HepG2 (cell line): ENCODE data around the gene CA14. TPM values are rescaled to one million over a fixed set of nuclear protein-coding genes. Genes with fewer than 3 reads are reported as not detected.

Source experiments
- BCL3 ChIP-seq: sonication (generic); formaldehyde crosslinking; IDR thresholded peaks from 2 replicates; pipeline ENCODE4 v1.5.1; 2020; ENCODE audit warnings: mild to moderate bottlenecking, missing genetic modification reagents, moderate library complexity
- CEBPG ChIP-seq: IDR thresholded peaks from 2 replicates; pipeline ENCODE4 v1.6.1; 2016
- FUBP1 ChIP-seq: sonication (generic); formaldehyde crosslinking; IDR thresholded peaks from 2 replicates; pipeline ENCODE4 v1.5.1; 2020; ENCODE audit warnings: missing genetic modification reagents, mild to moderate bottlenecking, borderline replicate concordance
- GFI1 ChIP-seq: sonication (generic); formaldehyde crosslinking; IDR thresholded peaks from 2 replicates; pipeline ENCODE4 v1.5.0; 2020; ENCODE audit warnings: missing genetic modification reagents, mild to moderate bottlenecking, borderline replicate concordance
- MED13 ChIP-seq: sonication (generic); formaldehyde crosslinking; IDR thresholded peaks from 2 replicates; pipeline ENCODE4 v1.5.0; 2020; ENCODE audit warnings: missing genetic modification reagents
- NFAT5 ChIP-seq: sonication (generic); formaldehyde crosslinking; IDR thresholded peaks from 2 replicates; pipeline ENCODE4 v1.4.0; 2020; ENCODE audit warnings: missing genetic modification reagents
- RNF219 ChIP-seq: sonication (generic); formaldehyde crosslinking; IDR thresholded peaks from 2 replicates; pipeline ENCODE4 v1.5.0; 2020; ENCODE audit warnings: mild to moderate bottlenecking, missing genetic modification reagents
- SMARCE1 ChIP-seq: fragments of 450-650 bp; IDR thresholded peaks from 2 replicates; pipeline ENCODE4 v1.6.1; 2017; ENCODE audit warnings: borderline replicate concordance
- SPEN ChIP-seq: sonication (generic); formaldehyde crosslinking; IDR thresholded peaks from 2 replicates; pipeline ENCODE4 v1.5.1; 2020; ENCODE audit warnings: low read depth, mild to moderate bottlenecking, missing genetic modification reagents
- ZFY ChIP-seq: sonication (generic); formaldehyde crosslinking; IDR thresholded peaks from 2 replicates; pipeline ENCODE4 v1.4.0; 2020; ENCODE audit warnings: missing genetic modification reagents
- ZFYVE20 ChIP-seq: sonication (generic); formaldehyde crosslinking; IDR thresholded peaks from 2 replicates; pipeline ENCODE4 v1.8.0; 2023; ENCODE audit warnings: low read depth, mild to moderate bottlenecking, moderate library complexity, missing genetic modification reagents, borderline replicate concordance
- ZNF160 ChIP-seq: sonication (generic); formaldehyde crosslinking; IDR thresholded peaks from 2 replicates; pipeline ENCODE4 v1.8.0; 2022; ENCODE audit warnings: mild to moderate bottlenecking, inconsistent platforms, missing genetic modification reagents
- ZNF30 ChIP-seq: sonication (generic); formaldehyde crosslinking; IDR thresholded peaks from 2 replicates; pipeline ENCODE4 v1.5.0; 2020; ENCODE audit warnings: mild to moderate bottlenecking, missing genetic modification reagents
- ZNF510 ChIP-seq: sonication (generic); formaldehyde crosslinking; IDR thresholded peaks from 2 replicates; pipeline ENCODE4 v1.4.0; 2020; ENCODE audit warnings: low read depth, mild to moderate bottlenecking, missing genetic modification reagents
- ZNF513 ChIP-seq: sonication (generic); formaldehyde crosslinking; conservative IDR thresholded peaks from 2 replicates; pipeline ENCODE4 v1.5.0; 2020; ENCODE audit warnings: missing genetic modification reagents
- ZNF543 ChIP-seq: sonication (generic); formaldehyde crosslinking; IDR thresholded peaks from 2 replicates; pipeline ENCODE4 v1.4.0; 2020; ENCODE audit warnings: mild to moderate bottlenecking, missing genetic modification reagents
- polyA plus RNA-seq, 8 experiments: library from polyadenylated mRNA; depleted of rRNA in 3 of 8; stranded (reverse) in 7 of 8; unstranded in 1 of 8; fragments of >200 nt; fragmentation: Illumina TruSeq in 4 of 8; extraction: Trizol in 4 of 8; gene quantifications; 2 replicates each; pipeline versions ENCODE4 v1.2.1 to v1.2.3, GENCODE V29; 2011 to 2016; ENCODE audit warnings: low read depth in 4 of 8, missing spikeins in 1 of 8, mixed read lengths in 1 of 8; ENCODE audit not compliant: insufficient read depth in 1 of 8
- total RNA-seq, 5 experiments: library from RNA; depleted of rRNA; stranded (reverse); fragments of >200 nt; fragmentation: Illumina TruSeq; extraction: Trizol; gene quantifications; 2 replicates each; pipeline ENCODE4 v1.2.3, GENCODE V29; 2016; ENCODE audit warnings: low read depth in 1 of 5

Gene CA14
- total and polyA plus RNA-seq, 2 of the 13 experiments (the other 11 are each of a cell fraction or from before 2014, with no cell fraction given), result 2.4 to 8.5 TPM

- no peak for TF ChIP-seq NFAT5 (CRISPR knock-in tag)
- no peak for TF ChIP-seq CEBPG (CRISPR knock-in tag)
- TF ChIP-seq RNF219 (CRISPR knock-in tag), result no peak
- TF ChIP-seq BCL3 (CRISPR knock-in tag), result no peak
- no peak for TF ChIP-seq ZFYVE20 (CRISPR knock-in tag)
- no peak for TF ChIP-seq SPEN (CRISPR knock-in tag)
- TF ChIP-seq ZFY, result no peak
- peak; percentile 80 for TF ChIP-seq ZNF510 (CRISPR knock-in tag)
- peak; percentile 53; the same call in 1 of the 2 replicates for TF ChIP-seq GFI1 (CRISPR knock-in tag)
- no peak for TF ChIP-seq FUBP1 (CRISPR knock-in tag)
- no peak for TF ChIP-seq SMARCE1
- no peak for TF ChIP-seq ZNF30 (CRISPR knock-in tag)
- TF ChIP-seq ZNF513 (CRISPR knock-in tag), result no peak
- no peak for TF ChIP-seq MED13 (CRISPR knock-in tag)
- peak; percentile 68; the same call in 1 of the 2 replicates for TF ChIP-seq ZNF543 (CRISPR knock-in tag)
- no peak for TF ChIP-seq ZNF160 (CRISPR knock-in tag)
Observed at GRCh38 chr1:150257624-150258585, at the start of gene CA14 (continued).
